ENCODE results near the gene ADARB1.

- TF ChIP-seq CTCF (IDR thresholded peaks at IDR 0.05) (no peak), POLR2A (IDR thresholded peaks at IDR 0.05) (no peak)
These were observed 76.3 kb downstream of the ADARB1 start for GRCh38 chr21:45150638-45151131.

Data from ovary (tissue), 3 donors.